ENCODE data around the gene TJP3.
A peak's percentile ranks its signal among the peaks of the same experiment; 100 is the strongest.

TJP3 gene

GRCh38 chr19:3687774-3688706 lies 20.1 kb upstream of the TJP3 start:
- Histone ChIP-seq H3K27ac (ENCODE audit: low read length) (peak overlapping the region; percentile 40), H3K9ac (ENCODE audit: low read depth, low read length) (peak overlapping the region; percentile 69), H3K27me3 (ENCODE audit: insufficient read depth, low read length) (no peaks in the 10 kb centered on the region), H3K4me1 (ENCODE audit: insufficient read depth, low read length) (peaks cover 11% of the 10 kb centered on the region), H3K9me3 (ENCODE audit: insufficient read depth, low read depth, low read length) (peaks cover 10% of the 10 kb centered on the region), H3K36me3 (ENCODE audit: insufficient read depth, low read depth, low read length) (peaks cover 8% of the 10 kb centered on the region), H3K4me3 (ENCODE audit: low read length) (peak overlapping the region; percentile 56)

DNA sequence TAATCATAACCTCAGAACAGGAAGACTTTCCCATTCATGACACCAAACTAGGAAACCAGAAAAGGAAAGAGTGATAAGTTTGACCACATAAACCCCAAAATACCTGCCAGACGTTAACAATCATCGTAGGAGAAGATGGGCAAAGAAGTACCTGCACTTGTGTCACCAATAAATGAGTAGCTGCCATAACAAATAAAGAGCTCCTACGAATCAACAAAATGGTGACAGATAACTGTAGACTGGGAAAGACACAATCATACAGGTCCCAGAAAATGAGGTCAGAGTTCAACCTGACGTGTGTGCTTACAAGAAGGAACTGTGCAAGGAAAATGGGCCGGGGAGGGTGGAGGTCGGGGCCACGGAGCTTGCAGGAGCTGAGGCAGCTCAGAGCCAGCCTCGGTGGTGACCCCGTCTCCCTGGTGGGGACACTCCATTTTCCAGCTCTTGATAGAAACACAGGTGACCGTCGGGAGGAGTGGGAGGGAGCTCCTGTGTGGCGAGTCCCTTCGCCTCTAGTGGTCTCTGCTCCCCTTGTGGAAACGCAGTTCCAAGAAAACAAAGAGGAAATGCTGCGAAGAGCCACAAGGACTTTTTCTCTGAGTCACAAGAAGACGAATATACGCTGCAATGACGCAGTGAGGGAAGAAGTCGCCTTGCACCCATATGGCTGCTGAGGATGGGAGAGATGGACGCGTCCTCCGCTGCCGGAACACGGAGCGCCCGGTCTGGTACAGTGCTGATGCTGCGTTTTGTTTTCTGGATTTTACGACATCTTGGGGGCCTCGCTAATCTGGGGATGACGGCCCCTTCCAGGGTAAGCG lies 17.4 kb upstream of the TJP3 start:
- H3K36me3 ChIP-seq (ENCODE audit: insufficient read depth, low read depth, low read length), result no peaks in the 10 kb centered on the region
- no peaks in the 10 kb centered on the region for H3K27me3 ChIP-seq (ENCODE audit: insufficient read depth, low read length)
- no peak overlapping the region for H3K4me3 ChIP-seq (ENCODE audit: low read length)
- H3K9me3 ChIP-seq (ENCODE audit: insufficient read depth, low read depth, low read length), result no peaks in the 10 kb centered on the region
- peaks cover 6% of the 10 kb centered on the region; the same call in 1 of the 2 replicates for H3K4me1 ChIP-seq (ENCODE audit: insufficient read depth, low read length)
- H3K9ac ChIP-seq (ENCODE audit: low read depth, low read length), result no peak overlapping the region
- H3K27ac ChIP-seq (ENCODE audit: low read length), result no peak overlapping the region

GRCh38 chr19:3691372-3691716 lies 16.8 kb upstream of the TJP3 start:
- peaks cover 6% of the 10 kb centered on the region; the same call in 1 of the 2 replicates for H3K4me1 ChIP-seq (ENCODE audit: insufficient read depth, low read length)
- H3K36me3 ChIP-seq (ENCODE audit: insufficient read depth, low read depth, low read length), result no peaks in the 10 kb centered on the region
- no peak overlapping the region for H3K27ac ChIP-seq (ENCODE audit: low read length)
- no peak overlapping the region for H3K4me3 ChIP-seq (ENCODE audit: low read length)
- no peak overlapping the region for H3K9ac ChIP-seq (ENCODE audit: low read depth, low read length)
- H3K27me3 ChIP-seq (ENCODE audit: insufficient read depth, low read length), result no peaks in the 10 kb centered on the region
- no peaks in the 10 kb centered on the region for H3K9me3 ChIP-seq (ENCODE audit: insufficient read depth, low read depth, low read length)

- H3K27me3 ChIP-seq (ENCODE audit: insufficient read depth, low read length), result no peaks in the 10 kb centered on the region
Observed at GRCh38 chr19:3691726-3692125, 16.5 kb upstream of the TJP3 start.

GRCh38 chr19:3692141-3693024 lies 15.8 kb upstream of the TJP3 start:
- no peak overlapping the region for H3K27ac ChIP-seq (ENCODE audit: low read length)
- no peaks in the 10 kb centered on the region for H3K9me3 ChIP-seq (ENCODE audit: insufficient read depth, low read depth, low read length)
- peaks cover 6% of the 10 kb centered on the region; the same call in 1 of the 2 replicates for H3K4me1 ChIP-seq (ENCODE audit: insufficient read depth, low read length)
- H3K9ac ChIP-seq (ENCODE audit: low read depth, low read length), result no peak overlapping the region
- no peaks in the 10 kb centered on the region for H3K36me3 ChIP-seq (ENCODE audit: insufficient read depth, low read depth, low read length)
- no peaks in the 10 kb centered on the region for H3K27me3 ChIP-seq (ENCODE audit: insufficient read depth, low read length)
- no peak overlapping the region for H3K4me3 ChIP-seq (ENCODE audit: low read length)

More at GRCh38 chr19:3691726-3692125, 16.5 kb upstream of the TJP3 start:
- Histone ChIP-seq H3K9ac (ENCODE audit: low read depth, low read length) (no peak overlapping the region), H3K4me1 (ENCODE audit: insufficient read depth, low read length) (peaks cover 6% of the 10 kb centered on the region; the same call in 1 of the 2 replicates), H3K4me3 (ENCODE audit: low read length) (no peak overlapping the region), H3K36me3 (ENCODE audit: insufficient read depth, low read depth, low read length) (no peaks in the 10 kb centered on the region), H3K27ac (ENCODE audit: low read length) (no peak overlapping the region), H3K9me3 (ENCODE audit: insufficient read depth, low read depth, low read length) (no peaks in the 10 kb centered on the region)

- H3K36me3 ChIP-seq (ENCODE audit: insufficient read depth, low read depth, low read length), result no peaks in the 10 kb centered on the region
- no peak overlapping the region for H3K9ac ChIP-seq (ENCODE audit: low read depth, low read length)
- H3K27ac ChIP-seq (ENCODE audit: low read length), result no peak overlapping the region
- peaks cover 3% of the 10 kb centered on the region; the same call in 1 of the 2 replicates for H3K4me1 ChIP-seq (ENCODE audit: insufficient read depth, low read length)
- H3K9me3 ChIP-seq (ENCODE audit: insufficient read depth, low read depth, low read length), result no peaks in the 10 kb centered on the region
- no peak overlapping the region for H3K4me3 ChIP-seq (ENCODE audit: low read length)
- no peaks in the 10 kb centered on the region for H3K27me3 ChIP-seq (ENCODE audit: insufficient read depth, low read length)
Observed at GRCh38 chr19:3693025-3693925, 14.9 kb upstream of the TJP3 start.

- Histone ChIP-seq H3K4me3 (ENCODE audit: low read length) (no peak overlapping the region), H3K27ac (ENCODE audit: low read length) (no peak overlapping the region), H3K9me3 (ENCODE audit: insufficient read depth, low read depth, low read length) (no peaks in the 10 kb centered on the region), H3K4me1 (ENCODE audit: insufficient read depth, low read length) (no peaks in the 10 kb centered on the region), H3K9ac (ENCODE audit: low read depth, low read length) (no peak overlapping the region), H3K27me3 (ENCODE audit: insufficient read depth, low read length) (no peaks in the 10 kb centered on the region), H3K36me3 (ENCODE audit: insufficient read depth, low read depth, low read length) (no peaks in the 10 kb centered on the region)
Observed at GRCh38 chr19:3694361-3695123, 13.6 kb upstream of the TJP3 start.

GRCh38 chr19:3695124-3695733 lies 13.0 kb upstream of the TJP3 start:
- no peak overlapping the region for H3K4me3 ChIP-seq (ENCODE audit: low read length)
- H3K27me3 ChIP-seq (ENCODE audit: insufficient read depth, low read length), result no peaks in the 10 kb centered on the region
- H3K9ac ChIP-seq (ENCODE audit: low read depth, low read length), result no peak overlapping the region
- H3K4me1 ChIP-seq (ENCODE audit: insufficient read depth, low read length), result no peaks in the 10 kb centered on the region
- H3K9me3 ChIP-seq (ENCODE audit: insufficient read depth, low read depth, low read length), result no peaks in the 10 kb centered on the region
- H3K27ac ChIP-seq (ENCODE audit: low read length), result no peak overlapping the region
- no peaks in the 10 kb centered on the region for H3K36me3 ChIP-seq (ENCODE audit: insufficient read depth, low read depth, low read length)

GRCh38 chr19:3695986-3696659 lies 12.1 kb upstream of the TJP3 start:
- H3K9me3 ChIP-seq (ENCODE audit: insufficient read depth, low read depth, low read length), result no peaks in the 10 kb centered on the region
- H3K4me3 ChIP-seq (ENCODE audit: low read length), result no peak overlapping the region
- H3K27ac ChIP-seq (ENCODE audit: low read length), result no peak overlapping the region
- H3K4me1 ChIP-seq (ENCODE audit: insufficient read depth, low read length), result no peaks in the 10 kb centered on the region
- H3K36me3 ChIP-seq (ENCODE audit: insufficient read depth, low read depth, low read length), result no peaks in the 10 kb centered on the region
- H3K27me3 ChIP-seq (ENCODE audit: insufficient read depth, low read length), result no peaks in the 10 kb centered on the region
- H3K9ac ChIP-seq (ENCODE audit: low read depth, low read length), result no peak overlapping the region
